K562 (cell line): ENCODE results near the gene CPM. TPM values are rescaled to one million over a fixed set of nuclear protein-coding genes. Genes with fewer than 3 reads are reported as not detected.

Experiments
- BCL6 ChIP-seq: fragments of 250-450 bp; sonication (Bioruptor Pico); IDR thresholded peaks from 2 replicates; pipeline ENCODE4 v1.4.0; 2020
- CCAR2 ChIP-seq: fragments of 200-400 bp; formaldehyde crosslinking; IDR thresholded peaks from 2 replicates; pipeline ENCODE4 v1.6.1; 2017; ENCODE audit warnings: mild to moderate bottlenecking, low read depth, low read length
- CSDE1 ChIP-seq, 2 experiments: fragments of 450-650 bp; IDR thresholded peaks; 2 replicates each; pipeline ENCODE4 v1.6.1; 2016; ENCODE audit warnings: mild to moderate bottlenecking in 1 of 2
- ETS2 ChIP-seq: IDR thresholded peaks from 2 replicates; pipeline ENCODE4 v1.6.1; 2016; ENCODE audit warnings: borderline replicate concordance, missing genetic modification characterization, mild to moderate bottlenecking, moderate library complexity, missing compliant biosample characterization; ENCODE audit not compliant: poor library complexity, severe bottlenecking
- RBM39 ChIP-seq: fragments of 200-400 bp; formaldehyde crosslinking; optimal IDR thresholded peaks from 2 replicates; pipeline ENCODE3; 2018; ENCODE audit warnings: low read depth, low read length
- SMAD3 ChIP-seq: fragments of 450-650 bp; formaldehyde crosslinking; conservative IDR thresholded peaks from 2 replicates; pipeline ENCODE4 v1.4.0; 2020; ENCODE audit warnings: mild to moderate bottlenecking
- TCFL5 ChIP-seq: fragments of 250-450 bp; sonication (Bioruptor Pico); conservative IDR thresholded peaks from 2 replicates; pipeline ENCODE4 v1.6.1; 2021; ENCODE audit warnings: mild to moderate bottlenecking, moderate library complexity, matching md5 sums
- ZBTB1 ChIP-seq: sonication (generic); formaldehyde crosslinking; IDR thresholded peaks from 2 replicates; pipeline ENCODE4 v1.8.1; 2023; ENCODE audit warnings: missing genetic modification reagents, low read depth, mild to moderate bottlenecking, borderline replicate concordance
- ZNF175 ChIP-seq: fragments of 200-800 bp; sonication (Bioruptor generic); IDR thresholded peaks from 2 replicates; pipeline ENCODE4 v1.6.1; 2016; ENCODE audit warnings: low read depth, mild to moderate bottlenecking, missing genetic modification characterization, missing compliant biosample characterization
- ZNF707 ChIP-seq: fragments of 250-450 bp; sonication (Bioruptor Pico); conservative IDR thresholded peaks from 2 replicates; pipeline ENCODE4 v1.8.0; 2022; ENCODE audit warnings: inconsistent platforms, mild to moderate bottlenecking, moderate library complexity
- polyA plus RNA-seq, 8 experiments: library from polyadenylated mRNA; depleted of rRNA in 4 of 8; stranded (reverse) in 5 of 8; unstranded in 3 of 8; fragments of >200 nt; fragmentation: Nextera tagmentation in 2 of 8; fragmentation: Illumina TruSeq in 1 of 8; extraction: Ambion mirVana in 2 of 8; extraction: Trizol in 1 of 8; gene quantifications; 2 replicates each; pipeline versions ENCODE4 v1.2.1 to v1.2.3, GENCODE V29; 2011 to 2014; ENCODE audit warnings: inconsistent platforms in 1 of 8, missing spikeins in 1 of 8
- total RNA-seq, 7 experiments: library from RNA; depleted of rRNA in 6 of 7; stranded (reverse); fragments of >200 nt in 6 of 7; fragmentation: Illumina TruSeq in 2 of 7; extraction: Trizol in 2 of 7; gene quantifications; 2 replicates each; pipeline versions ENCODE4 v1.2.1 to v1.2.3, GENCODE V29; 2011 to 2021; ENCODE audit warnings: low replicate concordance in 1 of 7
- TF ChIP-seq, protein P1 (sequence below): fragments of 250-450 bp; sonication (Bioruptor Pico); IDR thresholded peaks from 2 replicates; pipeline ENCODE4 v1.4.0; 2020; ENCODE audit warnings: mild to moderate bottlenecking, moderate library complexity, borderline replicate concordance
- TF ChIP-seq, protein P2 (sequence below): sonication (generic); formaldehyde crosslinking; IDR thresholded peaks from 2 replicates; pipeline ENCODE4 v1.8.0; 2022; ENCODE audit warnings: mild to moderate bottlenecking, missing genetic modification reagents

The CPM gene
- total and polyA plus RNA-seq, 9 of the 15 experiments (the other 6 are each of a cell fraction or from before 2014, with no cell fraction given) = 0.31 TPM; not detected in 8

- TF ChIP-seq SMAD3 (CRISPR knock-in tag) (no peak), CSDE1 (IDR thresholded peaks at IDR 0.05) (no peak), ETS2 (no peak), RBM39 (no peak), ZNF707 (CRISPR knock-in tag) (no peak), BCL6 (CRISPR knock-in tag) (no peak), ZNF175 (CRISPR knock-in tag) (no peak), TCFL5 (CRISPR knock-in tag) (no peak), ZBTB1 (CRISPR knock-in tag) (no peak), CCAR2 (no peak)
- TF ChIP-seq, protein P1, sequence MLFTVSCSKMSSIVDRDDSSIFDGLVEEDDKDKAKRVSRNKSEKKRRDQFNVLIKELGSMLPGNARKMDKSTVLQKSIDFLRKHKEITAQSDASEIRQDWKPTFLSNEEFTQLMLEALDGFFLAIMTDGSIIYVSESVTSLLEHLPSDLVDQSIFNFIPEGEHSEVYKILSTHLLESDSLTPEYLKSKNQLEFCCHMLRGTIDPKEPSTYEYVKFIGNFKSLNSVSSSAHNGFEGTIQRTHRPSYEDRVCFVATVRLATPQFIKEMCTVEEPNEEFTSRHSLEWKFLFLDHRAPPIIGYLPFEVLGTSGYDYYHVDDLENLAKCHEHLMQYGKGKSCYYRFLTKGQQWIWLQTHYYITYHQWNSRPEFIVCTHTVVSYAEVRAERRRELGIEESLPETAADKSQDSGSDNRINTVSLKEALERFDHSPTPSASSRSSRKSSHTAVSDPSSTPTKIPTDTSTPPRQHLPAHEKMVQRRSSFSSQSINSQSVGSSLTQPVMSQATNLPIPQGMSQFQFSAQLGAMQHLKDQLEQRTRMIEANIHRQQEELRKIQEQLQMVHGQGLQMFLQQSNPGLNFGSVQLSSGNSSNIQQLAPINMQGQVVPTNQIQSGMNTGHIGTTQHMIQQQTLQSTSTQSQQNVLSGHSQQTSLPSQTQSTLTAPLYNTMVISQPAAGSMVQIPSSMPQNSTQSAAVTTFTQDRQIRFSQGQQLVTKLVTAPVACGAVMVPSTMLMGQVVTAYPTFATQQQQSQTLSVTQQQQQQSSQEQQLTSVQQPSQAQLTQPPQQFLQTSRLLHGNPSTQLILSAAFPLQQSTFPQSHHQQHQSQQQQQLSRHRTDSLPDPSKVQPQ (CRISPR knock-in tag) = no peak
- TF ChIP-seq, protein P2, sequence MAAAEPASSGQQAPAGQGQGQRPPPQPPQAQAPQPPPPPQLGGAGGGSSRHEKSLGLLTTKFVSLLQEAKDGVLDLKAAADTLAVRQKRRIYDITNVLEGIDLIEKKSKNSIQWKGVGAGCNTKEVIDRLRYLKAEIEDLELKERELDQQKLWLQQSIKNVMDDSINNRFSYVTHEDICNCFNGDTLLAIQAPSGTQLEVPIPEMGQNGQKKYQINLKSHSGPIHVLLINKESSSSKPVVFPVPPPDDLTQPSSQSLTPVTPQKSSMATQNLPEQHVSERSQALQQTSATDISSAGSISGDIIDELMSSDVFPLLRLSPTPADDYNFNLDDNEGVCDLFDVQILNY (CRISPR knock-in tag) = no peak
Observed at GRCh38 chr12:68890701-68891113, 42.3 kb downstream of the CPM start (continued).
